Measurements from ENCODE around the gene PHC2.

DNA sequence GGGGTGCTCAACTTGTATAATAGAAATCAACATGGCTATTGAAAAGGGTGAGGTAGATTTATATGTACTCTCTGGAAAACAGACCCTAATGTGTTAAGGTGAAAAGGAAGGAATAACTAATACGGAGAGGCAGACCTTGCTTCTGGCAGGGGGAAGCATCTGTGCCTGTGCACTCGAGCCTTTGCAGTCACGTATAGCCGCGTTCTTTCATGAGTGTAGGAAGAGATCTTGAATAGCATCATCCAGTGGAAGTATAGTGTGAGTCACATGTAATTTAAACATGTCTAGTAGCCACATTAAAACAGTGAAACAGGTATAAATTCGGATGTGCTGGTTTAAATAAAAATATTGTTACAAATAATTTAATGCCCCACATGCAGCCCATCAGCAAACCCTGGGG, 112.9 kb downstream of the PHC2 start:
- TF ChIP-seq CTCF (conservative IDR thresholded peaks at IDR 0.05; ENCODE audit: low read length) (no peak), EZH2phosphoT487 (IDR thresholded peaks at IDR 0.05; ENCODE audit: borderline replicate concordance, low read depth, low read length) (no peak)

Data from OCI-LY7 (cell line).